GM18520 (cell line): ENCODE results near the gene IPO4.
A peak's percentile ranks its signal among the peaks of the same experiment; 100 is the strongest.

Experiments
- ATAC-seq: cut with Tn5 transposase; IDR thresholded peaks from one replicate; pipeline ENCODE4 v1.9.1; 2021; ENCODE audit not compliant: unreplicated experiment

IPO4 gene

GRCh38 chr14:24147761-24148428 is 40.7 kb downstream of the IPO4 start:
- ATAC-seq, result no peak

GRCh38 chr14:24146978-24147760 is 41.4 kb downstream of the IPO4 start, which contains the start of gene RNF31:
Gene RNF31, plus strand, starts transcription at chr14:24147498. Its CDS starts 201 bp downstream, at chr14:24147699.
- ATAC-seq, result peak; percentile 79

GRCh38 chr14:24146453-24146977 is 42.1 kb downstream of the IPO4 start, which contains the start of gene PSME2:
Gene PSME2, minus strand, starts transcription at chr14:24146610. Its CDS starts 29 bp downstream, at chr14:24146581.
- peak; percentile 41 for ATAC-seq

- ATAC-seq, result no peak
Measured at GRCh38 chr14:24145690-24146452, 42.7 kb downstream of the IPO4 start.

- ATAC-seq, result no peak
Measured at GRCh38 chr14:24145219-24145618, 43.4 kb downstream of the IPO4 start.

GRCh38 chr14:24144451-24144850 is 44.2 kb downstream of the IPO4 start:
- ATAC-seq, result no peak

- ATAC-seq, result no peak
Measured at GRCh38 chr14:24143511-24143910, 45.1 kb downstream of the IPO4 start.

- ATAC-seq, result peak; percentile 80
Measured at GRCh38 chr14:24141097-24141880, 47.3 kb downstream of the IPO4 start, which contains the start of gene EMC9. Gene EMC9, minus strand, starts transcription at chr14:24141591. Its CDS starts 287 bp downstream, at chr14:24141304.

- ATAC-seq, result no peak
Measured at GRCh38 chr14:24139272-24139934, 49.2 kb downstream of the IPO4 start.

GRCh38 chr14:24138396-24139271 is 50.0 kb downstream of the IPO4 start:
- ATAC-seq, result no peak

- no peak for ATAC-seq
Measured at GRCh38 chr14:24137529-24138395, 50.9 kb downstream of the IPO4 start.

GRCh38 chr14:24136684-24137528 is 51.7 kb downstream of the IPO4 start:
- ATAC-seq, result no peak

GRCh38 chr14:24135834-24136683 is 52.6 kb downstream of the IPO4 start, which contains the start of gene PSME1:
Gene PSME1, plus strand, starts transcription at chr14:24136194. Its CDS starts 69 bp downstream, at chr14:24136263.
- ATAC-seq, result peak; percentile 65

GRCh38 chr14:24135584-24135833 is 53.1 kb downstream of the IPO4 start:
- no peak for ATAC-seq

GRCh38 chr14:24133735-24134134 is 54.9 kb downstream of the IPO4 start:
- no peak for ATAC-seq

- no peak for ATAC-seq
Measured at GRCh38 chr14:24132976-24133375, 55.6 kb downstream of the IPO4 start.
